HEK293T (cell line): ENCODE measurements around the gene LNP1.

Experiments used
- CTCF ChIA-PET: fragments of 350-600 bp; formaldehyde crosslinking; extraction: SDS; loops from one replicate; lab custom pipeline; 2021; ENCODE audit warnings: antibody characterized with exemption, inconsistent platforms; lab: Yijun Ruan, JAX
- POLR2A ChIA-PET: fragments of 350-600 bp; formaldehyde crosslinking; extraction: SDS; loops from one replicate; lab custom pipeline; 2020; ENCODE audit warnings: antibody characterized with exemption, inconsistent platforms; lab: Yijun Ruan, JAX
- DNase-seq: peaks from one replicate; pipeline ENCODE4 v3.0.0; 2012; ENCODE audit warnings: mixed read lengths; ENCODE audit errors: extremely low spot score
- ARNT ChIP-seq: fragments of 450-650 bp; IDR thresholded peaks from 2 replicates; pipeline ENCODE4 v1.6.1; 2017; ENCODE audit warnings: mild to moderate bottlenecking
- BHLHE40 ChIP-seq: fragments of 450-650 bp; IDR thresholded peaks from 2 replicates; pipeline ENCODE4 v1.6.1; 2016; ENCODE audit warnings: mild to moderate bottlenecking, moderate library complexity, borderline replicate concordance
- CTBP1 ChIP-seq: fragments of 450-650 bp; IDR thresholded peaks from 2 replicates; pipeline ENCODE4 v1.6.1; 2016; ENCODE audit warnings: borderline replicate concordance
- ELF4 ChIP-seq: fragments of 450-650 bp; IDR thresholded peaks from 2 replicates; pipeline ENCODE4 v1.6.1; 2017; ENCODE audit warnings: antibody characterized with exemption
- FOXA1 ChIP-seq: fragments of 450-650 bp; IDR thresholded peaks from 2 replicates; pipeline ENCODE4 v1.6.1; 2016; ENCODE audit warnings: mild to moderate bottlenecking
- FOXK2 ChIP-seq: fragments of 450-650 bp; IDR thresholded peaks from 2 replicates; pipeline ENCODE4 v1.6.1; 2016; ENCODE audit warnings: mild to moderate bottlenecking
- FOXM1 ChIP-seq: fragments of 450-650 bp; IDR thresholded peaks from 2 replicates; pipeline ENCODE4 v1.6.1; 2017; ENCODE audit warnings: mild to moderate bottlenecking, borderline replicate concordance
- HDGF ChIP-seq: fragments of 450-650 bp; IDR thresholded peaks from 2 replicates; pipeline ENCODE4 v1.6.1; 2017; ENCODE audit warnings: antibody characterized with exemption, borderline replicate concordance
- L3MBTL2 ChIP-seq: fragments of 450-650 bp; conservative IDR thresholded peaks from 2 replicates; pipeline ENCODE4 v1.6.1; 2016; ENCODE audit warnings: mild to moderate bottlenecking
- LEF1 ChIP-seq: fragments of 450-650 bp; IDR thresholded peaks from 2 replicates; pipeline ENCODE4 v1.6.1; 2017; ENCODE audit warnings: mild to moderate bottlenecking, borderline replicate concordance
- NFRKB ChIP-seq: fragments of 450-650 bp; IDR thresholded peaks from 2 replicates; pipeline ENCODE4 v1.6.1; 2016; ENCODE audit warnings: mild to moderate bottlenecking, moderate library complexity
- SP1 ChIP-seq: fragments of 450-650 bp; IDR thresholded peaks from 2 replicates; pipeline ENCODE4 v1.6.1; 2017
- SUZ12 ChIP-seq: fragments of 450-650 bp; IDR thresholded peaks from 2 replicates; pipeline ENCODE4 v1.6.1; 2016; ENCODE audit warnings: mild to moderate bottlenecking
- TARDBP ChIP-seq: fragments of 450-650 bp; IDR thresholded peaks from 2 replicates; pipeline ENCODE4 v1.6.1; 2016
- ZNF384 ChIP-seq: fragments of 450-650 bp; IDR thresholded peaks from 2 replicates; pipeline ENCODE4 v1.6.1; 2016
- TF ChIP-seq, protein P1 (sequence below): fragments of 450-650 bp; IDR thresholded peaks from 2 replicates; pipeline ENCODE4 v1.6.1; 2016

LNP1 gene

DNA sequence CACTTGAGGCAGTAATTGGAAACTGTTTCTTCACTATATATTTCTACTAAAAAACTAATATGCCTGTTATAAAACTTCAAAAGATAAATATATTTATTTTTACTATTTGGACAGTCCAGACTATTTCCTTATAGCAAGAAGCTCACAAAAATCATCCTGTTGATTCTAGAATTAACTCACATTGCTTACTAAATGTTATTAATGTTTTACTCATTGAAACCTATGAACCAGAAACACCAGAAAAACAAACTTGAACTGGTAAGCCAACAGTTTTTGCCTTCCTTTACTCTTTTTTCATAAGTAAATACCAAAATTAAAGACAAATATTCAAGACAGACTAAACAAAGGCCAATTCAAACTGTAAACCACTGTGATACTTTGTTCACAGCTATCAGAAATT is 26.8 kb upstream of the LNP1 start:
- ChIA-PET CTCF (no interaction called here), POLR2A (no interaction called here)
- TF ChIP-seq FOXA1 (no peak), BHLHE40 (no peak), SP1 (no peak), ELF4 (no peak), NFRKB (no peak), TARDBP (no peak), HDGF (no peak), ZNF384 (no peak), FOXM1 (no peak), CTBP1 (no peak), SUZ12 (no peak), L3MBTL2 (no peak), FOXK2 (no peak), LEF1 (no peak), ARNT (no peak)
- TF ChIP-seq, protein P1, sequence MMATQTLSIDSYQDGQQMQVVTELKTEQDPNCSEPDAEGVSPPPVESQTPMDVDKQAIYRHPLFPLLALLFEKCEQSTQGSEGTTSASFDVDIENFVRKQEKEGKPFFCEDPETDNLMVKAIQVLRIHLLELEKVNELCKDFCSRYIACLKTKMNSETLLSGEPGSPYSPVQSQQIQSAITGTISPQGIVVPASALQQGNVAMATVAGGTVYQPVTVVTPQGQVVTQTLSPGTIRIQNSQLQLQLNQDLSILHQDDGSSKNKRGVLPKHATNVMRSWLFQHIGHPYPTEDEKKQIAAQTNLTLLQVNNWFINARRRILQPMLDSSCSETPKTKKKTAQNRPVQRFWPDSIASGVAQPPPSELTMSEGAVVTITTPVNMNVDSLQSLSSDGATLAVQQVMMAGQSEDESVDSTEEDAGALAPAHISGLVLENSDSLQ: no peak
- DNase-seq: no peak

DNA sequence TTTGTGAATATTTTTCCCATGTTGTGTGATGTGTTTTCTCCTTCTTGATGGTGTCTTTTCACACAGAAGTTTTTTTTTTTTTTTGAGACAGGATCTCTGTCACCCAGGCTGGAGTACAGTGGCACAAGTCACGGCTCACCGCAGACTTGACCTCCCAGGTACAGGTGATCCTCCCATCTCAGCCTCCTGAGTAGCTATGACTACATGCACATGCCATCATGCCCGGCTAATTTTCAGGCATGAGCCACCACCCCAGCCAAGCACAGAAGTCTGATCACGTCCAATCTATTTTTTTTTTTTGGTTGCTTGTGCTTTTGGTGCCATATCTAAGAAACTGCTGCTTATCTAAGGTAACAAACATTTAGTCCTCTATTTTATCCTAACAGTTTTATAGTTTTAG is 25.0 kb upstream of the LNP1 start:
- DNase-seq: no peak
- TF ChIP-seq BHLHE40 (no peak), SP1 (no peak), CTBP1 (no peak), HDGF (no peak), FOXK2 (no peak), TARDBP (no peak), ARNT (no peak), SUZ12 (no peak), FOXM1 (no peak), LEF1 (no peak), ELF4 (no peak), NFRKB (no peak), ZNF384 (no peak), L3MBTL2 (no peak), FOXA1 (no peak)
- TF ChIP-seq, protein P1: no peak
- ChIA-PET POLR2A (no interaction called here), CTCF (no interaction called here)

DNA sequence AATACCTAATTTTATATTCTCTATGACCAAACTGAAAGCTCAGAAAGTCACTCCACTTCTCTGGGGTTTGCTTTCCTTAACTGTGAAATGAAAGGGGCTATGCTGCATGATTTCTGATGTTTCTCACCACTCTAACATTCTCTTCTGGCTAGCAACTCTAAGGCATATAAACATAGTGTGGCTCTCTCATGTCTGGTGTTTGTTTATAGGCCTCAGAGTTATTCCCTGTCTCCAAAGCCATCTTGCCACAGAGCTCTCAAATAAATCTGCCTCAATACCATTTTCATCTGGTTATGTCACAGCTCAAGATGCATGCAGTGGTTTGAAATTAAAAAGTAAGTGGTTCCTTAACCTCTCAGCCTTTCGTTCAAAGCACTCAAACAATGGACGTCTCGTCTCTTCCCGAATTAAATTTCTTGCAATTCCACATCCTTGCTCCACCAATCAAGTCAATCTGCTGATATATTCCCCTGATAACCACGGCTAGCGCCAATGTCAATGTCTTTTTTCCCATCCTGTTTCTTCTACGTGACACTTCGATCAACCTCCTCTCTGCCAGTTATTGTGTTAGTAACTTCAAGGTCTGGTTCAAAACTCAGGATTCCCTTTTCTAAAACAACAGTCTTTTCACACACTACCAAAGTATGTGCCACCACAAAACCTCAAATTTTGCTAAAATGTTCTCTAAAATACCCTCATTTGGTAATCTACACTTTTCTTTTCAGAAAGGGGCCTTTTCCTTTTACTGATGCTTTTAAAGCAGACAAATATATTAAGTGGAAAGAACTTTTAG is 16.4 kb upstream of the LNP1 start:
- ChIA-PET CTCF (no interaction called here), POLR2A (no interaction called here)
- TF ChIP-seq ZNF384: no peak
- TF ChIP-seq, protein P1: no peak
- TF ChIP-seq ELF4: no peak
- TF ChIP-seq FOXK2: no peak
- no peak for TF ChIP-seq FOXM1
- no peak for TF ChIP-seq BHLHE40
- TF ChIP-seq LEF1: no peak
- no peak for TF ChIP-seq L3MBTL2
- no peak for TF ChIP-seq SP1
- TF ChIP-seq SUZ12: no peak
- no peak for TF ChIP-seq TARDBP
- TF ChIP-seq ARNT: no peak
- TF ChIP-seq FOXA1: no peak
- no peak for TF ChIP-seq NFRKB
- no peak for TF ChIP-seq CTBP1
- no peak for TF ChIP-seq HDGF
- DNase-seq: no peak

DNA sequence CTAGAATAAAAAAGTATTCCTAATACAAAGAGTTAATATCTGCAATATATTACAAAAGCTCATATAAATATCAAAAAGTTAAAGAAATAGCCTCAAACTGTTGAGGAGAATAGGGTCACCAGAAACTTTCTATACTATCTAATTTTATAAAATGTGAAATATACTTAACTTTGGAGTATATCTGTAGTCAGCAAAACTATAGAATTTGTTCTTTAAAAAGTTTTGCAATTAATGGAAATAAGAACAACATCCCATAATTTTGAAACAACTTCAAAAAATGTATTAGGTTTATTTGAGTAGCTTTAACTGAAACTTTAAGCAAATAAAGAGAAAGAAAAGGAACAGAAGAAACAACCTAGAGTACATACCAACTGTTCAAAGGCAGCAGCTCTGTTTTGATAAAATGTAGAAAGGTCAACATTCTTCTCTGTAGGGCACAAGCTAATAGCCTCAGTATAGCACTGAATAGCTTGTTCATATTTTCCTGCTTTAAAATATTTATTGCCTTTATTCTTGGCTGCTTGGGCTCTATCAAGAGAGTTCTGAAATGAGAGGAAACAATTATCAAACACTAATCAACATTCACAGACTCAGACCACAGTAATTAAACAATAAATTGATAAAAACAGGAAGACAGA is 14.8 kb upstream of the LNP1 start:
- TF ChIP-seq ELF4 (no peak), LEF1 (no peak), SP1 (no peak), HDGF (no peak), BHLHE40 (no peak)
- CTCF ChIA-PET: no interaction called here
- POLR2A ChIA-PET: interaction anchor here (0.7 kb wide), 1 partner anchor 15 kb away, joined by 5 read pairs; the partner anchor contains the start of genes LNP1 and TOMM70
- no peak for DNase-seq

DNA sequence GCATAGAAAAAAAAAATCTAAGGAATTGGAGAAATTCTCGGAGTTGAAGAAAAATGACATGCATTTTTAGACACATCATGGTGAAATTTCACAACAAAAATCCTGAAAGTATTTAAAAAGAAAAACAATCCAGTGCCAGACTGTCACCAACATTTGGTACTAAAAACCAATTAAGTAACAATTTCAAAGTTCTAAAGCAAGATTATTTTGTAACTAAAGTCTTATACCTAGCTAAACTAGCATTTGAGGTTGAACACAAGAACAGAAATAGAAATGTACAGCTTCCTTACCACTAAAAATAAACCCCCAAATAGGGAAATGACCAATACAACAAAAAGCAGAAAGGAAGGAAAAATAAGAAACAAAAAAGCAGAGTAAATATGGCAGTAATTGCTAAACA is 12.3 kb upstream of the LNP1 start:
- POLR2A ChIA-PET: no interaction called here
- CTCF ChIA-PET: interaction anchor here (0.8 kb wide), 1 partner anchor 807 kb away, joined by 3 read pairs; no protein-coding TSS in a partner anchor
- no peak for DNase-seq
- no peak for TF ChIP-seq NFRKB
- TF ChIP-seq BHLHE40: no peak
- no peak for TF ChIP-seq SP1
- TF ChIP-seq SUZ12: no peak
- no peak for TF ChIP-seq ELF4
- no peak for TF ChIP-seq L3MBTL2
- no peak for TF ChIP-seq FOXM1
- no peak for TF ChIP-seq FOXK2
- TF ChIP-seq, protein P1: no peak
